ENCODE measurements around the gene RABGAP1L. TPM values are rescaled to one million over a fixed set of nuclear protein-coding genes. Genes with fewer than 3 reads are reported as not detected.
"Not testable (repeated sequence)": the region's sequence is repeated elsewhere in the genome, so short reads cannot be mapped to it uniquely, and the experiment has no call there.

Gene RABGAP1L
- total RNA-seq, 1 donor from 2014 or later, result 145 TPM

DNA sequence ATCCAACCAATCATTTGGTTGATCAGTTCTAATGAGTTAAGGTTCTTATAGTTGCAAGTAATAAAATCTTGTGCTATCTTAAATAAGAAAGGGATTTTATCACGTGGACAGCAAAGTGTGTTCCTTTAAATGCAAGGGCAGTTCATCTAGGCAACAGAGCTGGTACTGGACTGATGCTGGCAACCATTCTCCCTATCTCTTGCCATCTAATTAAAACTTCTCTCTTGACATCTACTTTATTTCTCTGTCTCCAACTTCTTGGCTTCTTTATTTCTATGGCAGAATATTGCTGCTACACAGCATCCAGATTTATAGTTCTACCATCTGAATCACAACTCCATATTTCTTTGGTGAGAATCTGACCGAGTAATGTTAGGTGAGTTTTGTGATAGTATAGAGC lies 725.2 kb downstream of the RABGAP1L start:
- DNase-seq, result no peak

DNA sequence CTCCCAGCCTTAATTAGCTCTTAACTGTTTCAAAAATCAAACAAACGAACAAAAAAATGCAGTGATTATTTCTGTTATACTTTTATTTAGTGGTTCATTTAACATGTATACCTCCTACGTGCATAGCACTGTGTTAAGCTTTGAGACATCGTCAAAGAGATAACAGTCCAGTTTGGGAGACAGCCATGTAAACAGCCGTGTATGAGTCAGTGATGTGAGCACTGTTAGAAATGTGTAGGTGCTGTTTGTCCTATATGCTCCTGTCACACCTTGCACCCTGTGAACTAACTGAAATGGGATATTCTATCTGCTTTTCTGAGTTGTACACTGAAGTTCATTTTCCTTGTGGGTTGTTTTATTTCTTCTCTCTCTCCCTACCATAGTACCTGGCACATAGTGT lies 730.7 kb downstream of the RABGAP1L start:
- DNase-seq, result no peak

DNA sequence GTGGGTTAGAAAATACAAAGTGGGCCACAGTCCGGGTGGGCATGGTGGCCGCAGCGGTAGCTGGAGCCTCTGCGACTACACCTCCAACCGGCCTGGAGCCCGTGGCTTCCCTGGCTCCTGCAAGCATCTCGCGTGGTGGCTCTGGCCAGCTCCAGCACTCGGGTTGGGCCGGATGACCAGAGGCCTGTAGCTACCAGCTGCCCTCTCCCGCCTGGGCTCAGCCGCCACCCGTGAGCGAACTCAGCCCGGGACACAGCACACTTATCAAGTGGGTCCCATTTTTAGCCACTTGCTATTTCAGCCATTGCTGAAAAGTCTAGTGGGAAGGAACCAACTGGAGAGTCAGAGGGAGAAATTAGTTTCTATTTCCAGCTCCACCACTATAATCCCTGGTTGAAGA lies 732.7 kb downstream of the RABGAP1L start:
- no peak for DNase-seq

DNA sequence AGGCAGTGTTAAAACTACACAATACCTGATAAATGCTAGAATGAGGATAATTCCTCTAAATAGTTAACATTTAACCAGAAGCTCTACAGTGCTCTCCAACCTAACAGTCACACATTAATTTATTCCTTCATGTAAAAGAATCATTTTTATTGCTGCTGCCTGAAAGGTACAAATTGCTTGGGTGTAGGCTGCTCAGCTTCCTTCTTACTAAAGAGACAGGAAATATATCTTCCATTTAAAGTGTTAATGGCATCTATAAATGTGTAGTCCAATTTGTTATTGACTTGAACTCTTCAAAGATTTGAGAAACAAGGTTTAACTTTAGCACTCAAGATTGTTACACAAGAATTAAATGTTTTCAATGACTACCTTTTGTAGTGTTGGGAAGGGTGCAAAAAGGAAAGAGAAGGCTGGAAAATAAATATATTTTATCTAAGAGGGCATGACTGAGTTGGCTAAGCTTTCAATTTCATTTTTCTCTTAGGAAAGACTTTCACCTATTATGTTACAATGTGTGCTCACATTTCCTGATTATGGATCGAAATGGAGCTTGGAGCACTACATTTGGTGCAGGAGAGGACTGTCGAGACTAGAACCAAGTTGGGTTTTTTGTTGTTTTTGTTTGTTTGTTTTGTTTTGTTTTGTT lies 734.9 kb downstream of the RABGAP1L start:
- DNase-seq, result no peak

DNA sequence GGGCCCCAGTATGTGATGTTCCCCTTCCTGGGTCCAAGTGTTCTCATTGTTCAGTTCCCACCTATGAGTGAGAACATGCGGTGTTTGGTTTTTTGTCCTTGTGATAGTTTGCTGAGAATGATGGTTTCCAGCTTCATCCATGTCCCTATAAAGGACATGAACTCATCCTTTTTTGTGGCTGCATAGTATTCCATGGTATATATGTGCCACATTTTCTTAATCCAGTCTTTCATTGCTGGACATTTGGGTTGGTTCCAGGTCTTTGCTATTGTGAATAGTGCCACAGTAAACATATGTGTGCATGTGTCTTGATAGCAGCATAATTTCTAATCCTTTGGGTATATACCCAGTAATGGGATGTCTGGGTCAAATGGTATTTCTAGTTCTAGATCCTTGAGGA lies 736.3 kb downstream of the RABGAP1L start:
- not testable (repeated sequence) for DNase-seq

DNA sequence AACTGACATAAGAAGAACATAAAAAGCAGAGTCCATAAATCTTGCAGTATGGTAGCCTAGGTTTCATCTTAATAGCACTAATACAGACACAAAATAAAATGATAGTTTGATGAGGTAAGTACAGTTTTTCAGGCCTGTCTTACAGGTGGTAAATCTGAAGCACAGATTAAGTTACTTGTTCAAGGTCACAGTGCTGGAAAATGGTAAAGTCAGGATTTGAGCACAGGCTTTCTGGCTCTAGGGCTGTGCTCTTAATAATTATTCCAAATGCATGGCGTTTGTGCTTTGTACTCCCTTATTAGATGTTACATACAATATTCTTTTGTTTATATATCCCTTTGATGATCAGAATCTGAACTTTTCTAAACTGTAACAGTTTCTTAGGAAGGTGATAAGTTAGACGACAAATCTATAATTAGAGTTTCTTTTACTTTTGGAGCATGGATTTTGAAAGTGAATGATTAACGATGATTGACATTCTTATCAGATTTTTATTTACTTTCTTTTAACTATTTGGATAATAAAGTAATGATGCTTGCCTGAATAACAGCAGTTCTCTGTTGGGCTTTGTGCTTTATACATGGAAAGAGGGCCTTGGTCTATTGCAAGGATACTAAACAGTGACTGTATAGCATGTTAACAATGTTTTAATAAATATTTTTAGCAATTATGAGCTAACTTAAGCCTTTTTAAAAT lies 738.9 kb downstream of the RABGAP1L start:
- DNase-seq, result no peak

DNA sequence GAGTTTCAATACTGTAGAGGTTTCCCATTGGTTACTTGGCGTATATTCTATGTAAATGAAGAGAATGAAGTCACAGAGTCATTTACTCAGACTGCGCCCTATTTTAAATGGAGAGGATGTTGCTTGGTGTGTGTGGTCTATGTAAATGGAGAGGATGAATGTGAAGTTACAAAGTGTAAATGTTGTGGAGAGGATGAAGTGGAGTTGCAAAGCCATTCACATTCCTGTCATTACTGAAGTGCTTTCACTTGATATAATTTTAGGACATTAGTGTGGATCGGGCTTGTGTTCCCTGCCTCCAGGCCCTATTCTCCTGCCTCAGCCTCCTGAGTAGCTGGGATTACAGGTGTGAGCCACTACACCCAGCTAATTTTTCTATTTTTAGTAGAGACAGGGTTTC lies 741.0 kb downstream of the RABGAP1L start:
- no peak for DNase-seq

DNA sequence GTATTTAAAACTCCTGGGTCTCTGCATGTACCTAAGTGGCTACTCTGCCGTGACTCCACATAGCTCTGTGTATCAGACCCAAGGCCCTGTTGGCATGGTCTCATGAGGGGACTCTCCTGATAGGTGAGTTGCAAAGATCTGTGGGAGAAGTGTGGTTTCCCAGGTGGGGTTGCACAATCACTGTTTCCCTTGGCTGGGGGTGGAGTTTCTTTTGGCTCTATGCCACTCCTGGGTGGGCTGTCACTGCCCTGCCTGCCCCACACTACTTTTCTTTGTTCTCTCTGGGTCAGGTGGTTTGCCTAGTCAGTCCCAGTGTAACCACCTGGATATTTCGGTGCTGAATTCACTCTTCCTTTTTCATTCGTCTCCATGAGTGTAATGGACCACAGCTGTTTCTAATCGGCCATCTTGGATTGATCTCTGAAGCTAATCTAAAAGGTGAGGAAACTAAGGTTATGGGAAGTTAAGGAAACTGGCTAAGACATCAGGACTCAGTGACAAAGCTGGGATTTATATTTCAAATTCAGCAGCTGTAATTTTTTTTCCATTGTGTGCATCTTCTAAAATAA lies 743.3 kb downstream of the RABGAP1L start:
- DNase-seq, result no peak

DNA sequence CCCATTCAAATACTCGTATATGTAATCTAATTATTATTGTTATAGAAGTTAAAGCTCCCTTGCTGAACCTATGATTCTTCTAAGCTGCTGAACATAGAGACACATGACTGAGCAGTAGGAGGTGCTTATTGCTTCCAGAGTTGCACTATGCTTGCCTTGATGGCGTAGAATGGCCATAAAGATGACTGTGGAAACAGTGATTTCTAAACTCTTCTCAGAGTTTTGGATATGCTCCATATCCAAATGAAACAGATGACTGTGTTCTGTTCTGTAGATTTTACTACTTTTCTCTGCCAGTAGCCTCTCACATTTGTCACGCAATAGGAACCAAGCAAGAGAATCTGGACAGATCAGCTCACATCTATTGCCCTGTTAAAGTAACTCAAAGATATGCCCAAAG lies 752.3 kb downstream of the RABGAP1L start:
- DNase-seq, result no peak

DNA sequence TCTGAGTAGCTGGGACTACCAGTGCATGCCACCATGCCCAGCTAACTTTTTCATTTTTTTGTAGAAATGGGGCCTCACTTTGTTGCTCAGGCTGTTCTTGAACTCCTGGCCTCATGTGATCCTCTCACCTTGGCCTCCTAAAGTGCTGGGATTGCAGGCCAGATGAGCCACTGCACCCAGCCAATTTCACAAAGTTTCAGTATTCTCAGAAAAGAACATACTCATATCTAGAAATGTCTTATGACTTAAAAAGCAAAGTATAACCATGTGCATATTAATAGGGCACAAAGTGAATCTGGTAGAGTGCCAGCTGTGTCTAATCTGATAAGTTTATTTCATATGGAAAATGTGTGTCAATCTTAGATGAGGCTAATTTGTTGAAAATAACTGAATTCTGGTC lies 752.9 kb downstream of the RABGAP1L start:
- DNase-seq, result no peak

DNA sequence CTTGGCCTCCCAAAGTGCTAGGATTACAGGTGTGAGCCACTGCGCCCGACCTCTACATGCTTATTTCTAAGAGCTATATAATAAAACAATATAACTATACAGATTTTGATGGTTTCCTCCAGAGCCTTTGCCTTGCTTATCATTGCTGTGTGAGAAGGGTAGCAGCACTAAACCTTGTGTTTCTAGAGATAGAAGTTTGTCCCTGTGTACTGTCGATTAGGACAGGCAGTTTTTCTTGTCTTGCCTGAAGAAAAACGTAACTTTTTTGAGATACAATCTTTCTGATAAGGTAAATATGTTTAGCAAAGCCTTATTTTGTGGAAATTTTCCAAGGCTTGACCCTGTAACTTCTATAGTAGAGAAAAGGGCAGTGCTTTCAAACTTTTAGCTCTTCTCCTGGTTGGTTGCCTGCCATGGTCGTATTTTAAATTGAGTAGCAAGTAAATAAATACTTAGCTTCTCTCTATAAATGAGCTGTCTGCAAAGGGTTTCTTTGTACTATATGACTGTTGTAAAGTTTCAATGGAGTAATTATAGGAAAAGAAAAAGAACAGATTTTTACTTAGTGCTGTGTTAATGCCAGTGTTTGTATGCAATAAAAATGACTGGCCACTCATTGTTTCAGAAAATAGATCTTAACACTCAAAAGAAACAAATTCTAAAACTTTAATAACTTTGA lies 754.0 kb downstream of the RABGAP1L start:
- DNase-seq, result no peak

DNA sequence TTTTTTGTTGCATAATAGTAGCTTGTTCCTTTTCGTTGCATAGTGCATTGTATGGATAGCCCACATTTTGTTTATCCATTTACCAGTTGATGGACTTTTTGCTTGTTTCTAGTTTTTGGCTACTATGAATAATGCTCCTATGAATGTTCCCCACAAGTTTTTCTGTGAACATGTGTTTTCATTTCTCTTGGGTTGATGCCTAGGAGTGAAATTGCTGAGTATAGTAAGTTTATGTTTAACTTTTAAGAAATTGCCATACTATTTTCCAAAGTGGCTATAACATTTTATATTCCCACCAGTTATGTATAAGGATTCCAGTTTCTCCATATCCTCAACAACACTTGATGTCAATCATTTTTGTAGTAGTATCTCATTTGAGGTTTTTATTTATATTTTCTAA lies 755.7 kb downstream of the RABGAP1L start:
- DNase-seq, result no peak

DNA sequence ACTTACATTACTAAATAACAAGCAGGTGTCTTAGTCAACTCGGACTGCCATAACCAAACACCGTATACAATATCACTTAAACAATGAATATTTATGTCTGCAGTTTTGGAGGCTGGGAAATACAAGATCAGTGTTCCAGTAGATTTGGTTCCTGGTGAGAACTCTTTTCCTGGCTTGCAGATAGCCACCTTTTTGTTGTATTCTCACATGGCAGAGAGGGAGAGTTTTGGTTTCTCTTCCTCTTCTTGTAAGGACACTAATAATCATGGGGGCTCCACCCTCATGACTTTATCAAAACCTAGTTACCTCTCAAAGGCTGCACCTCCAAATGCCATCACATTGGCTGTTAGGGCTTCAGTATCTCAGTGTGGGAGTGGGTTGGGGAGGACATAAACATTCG lies 757.5 kb downstream of the RABGAP1L start:
- DNase-seq, result no peak

DNA sequence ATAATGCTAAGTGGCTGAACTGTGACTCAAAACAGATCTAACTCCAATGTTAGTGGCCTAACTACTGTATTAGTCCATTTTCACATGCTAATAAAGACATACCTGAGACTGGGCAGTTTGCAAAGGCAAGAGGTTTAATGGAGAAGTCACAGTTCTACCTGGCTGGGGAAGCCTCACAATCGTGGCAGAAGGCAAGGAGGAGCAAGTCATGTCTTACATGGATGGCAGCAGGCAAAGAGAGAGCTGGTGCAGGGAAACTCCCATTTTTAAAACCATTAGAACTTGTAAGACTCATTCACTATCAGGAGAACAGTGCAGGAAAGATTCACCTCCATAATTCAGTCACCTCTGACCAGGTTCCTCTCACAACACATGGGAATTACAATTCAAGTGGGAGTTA lies 760.8 kb downstream of the RABGAP1L start:
- no peak for DNase-seq

DNA sequence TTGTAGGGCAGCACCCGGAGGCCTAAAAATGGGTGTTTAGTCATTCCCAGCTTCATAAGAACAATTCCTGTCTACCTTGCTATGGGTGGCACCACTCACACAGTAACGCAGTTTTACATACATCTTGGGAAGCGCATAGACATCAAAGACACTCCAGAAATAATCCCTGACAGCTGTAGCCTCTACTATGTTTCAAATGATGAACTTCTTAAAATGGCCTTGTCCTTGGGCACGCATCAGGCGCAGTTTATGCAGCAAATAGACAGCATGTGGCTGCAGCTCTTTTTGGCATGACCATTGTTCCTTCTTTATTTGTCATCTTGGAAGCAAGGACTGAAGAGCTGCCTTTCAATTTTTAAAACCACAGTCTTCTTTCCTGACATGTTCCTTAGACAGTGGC lies 762.8 kb downstream of the RABGAP1L start:
- no peak for DNase-seq

DNA sequence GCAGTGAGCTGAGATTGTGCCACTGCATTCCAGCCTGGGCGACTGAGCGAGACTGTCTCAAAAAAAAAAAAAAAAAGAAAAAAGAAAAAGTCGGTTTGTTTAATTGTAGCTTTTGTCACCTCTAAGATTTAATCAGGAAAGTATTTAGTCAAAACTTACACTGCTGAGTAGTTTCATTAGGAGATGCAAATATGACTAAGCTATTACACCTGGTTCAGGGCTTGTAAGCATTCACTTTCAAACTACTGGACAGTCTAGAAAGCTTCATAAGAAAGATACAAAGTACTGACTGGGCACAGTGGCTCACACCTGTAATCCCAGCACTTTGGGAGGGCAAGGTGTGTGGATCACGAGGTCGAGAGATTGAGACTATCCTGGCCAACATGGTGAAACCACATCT lies 764.5 kb downstream of the RABGAP1L start:
- DNase-seq, result no peak

DNA sequence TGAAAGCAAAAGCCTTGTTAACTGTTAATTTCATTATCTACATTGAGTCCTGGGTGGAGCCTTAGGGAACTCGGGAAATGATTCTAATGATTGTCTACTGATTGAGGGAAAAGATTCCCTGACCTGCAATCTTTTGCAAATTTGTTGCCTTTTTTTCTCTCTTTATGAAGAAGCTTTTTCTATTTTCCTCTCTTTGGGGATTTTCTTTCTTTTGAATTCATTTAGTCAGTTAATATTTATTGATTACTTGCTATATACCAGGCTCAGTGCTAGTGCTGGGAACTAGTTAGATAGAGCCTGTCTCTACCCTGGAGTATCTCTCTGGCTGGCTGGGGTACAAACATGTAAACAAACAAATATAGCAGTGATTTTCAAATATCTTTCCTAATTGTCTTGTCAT lies 769.2 kb downstream of the RABGAP1L start:
- DNase-seq, result no peak

DNA sequence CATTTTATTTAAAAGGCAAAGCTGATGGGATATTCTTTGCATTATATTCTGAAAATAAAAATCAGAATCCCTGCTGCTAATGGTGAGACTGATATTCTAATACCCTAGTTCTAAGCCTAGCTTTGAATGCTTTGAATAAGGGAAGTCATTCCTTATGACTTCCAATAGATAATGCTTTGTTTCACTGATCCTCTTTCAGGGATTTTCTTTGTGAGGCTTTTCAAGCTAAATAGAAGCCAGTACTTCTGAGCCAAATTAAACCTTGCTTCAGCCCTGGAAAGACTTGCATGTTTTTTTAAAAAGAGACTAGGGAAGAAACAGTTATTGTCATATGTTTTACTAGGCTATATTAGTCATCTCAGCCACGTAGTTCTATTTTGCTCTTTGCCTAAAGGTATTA lies 771.9 kb downstream of the RABGAP1L start:
- DNase-seq, result no peak

DNA sequence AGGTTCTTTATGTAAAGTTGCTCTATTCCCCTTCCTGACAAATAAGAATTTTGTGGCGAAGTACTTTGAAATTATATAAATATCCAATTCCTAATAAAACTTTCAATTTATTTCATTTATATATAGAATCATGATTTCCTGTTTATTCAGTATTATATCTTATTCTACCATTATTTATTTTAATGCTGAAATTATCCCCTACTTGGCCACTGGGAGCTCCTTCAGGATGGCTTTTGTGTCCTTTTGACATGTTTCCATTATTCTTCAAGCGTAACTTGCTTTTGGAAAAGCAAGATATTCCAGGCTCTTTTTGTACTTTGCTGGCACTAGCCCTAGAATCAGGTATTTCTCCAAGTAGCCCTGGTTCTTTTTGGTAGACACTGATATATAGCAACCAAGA lies 773.3 kb downstream of the RABGAP1L start:
- DNase-seq, result no peak

DNA sequence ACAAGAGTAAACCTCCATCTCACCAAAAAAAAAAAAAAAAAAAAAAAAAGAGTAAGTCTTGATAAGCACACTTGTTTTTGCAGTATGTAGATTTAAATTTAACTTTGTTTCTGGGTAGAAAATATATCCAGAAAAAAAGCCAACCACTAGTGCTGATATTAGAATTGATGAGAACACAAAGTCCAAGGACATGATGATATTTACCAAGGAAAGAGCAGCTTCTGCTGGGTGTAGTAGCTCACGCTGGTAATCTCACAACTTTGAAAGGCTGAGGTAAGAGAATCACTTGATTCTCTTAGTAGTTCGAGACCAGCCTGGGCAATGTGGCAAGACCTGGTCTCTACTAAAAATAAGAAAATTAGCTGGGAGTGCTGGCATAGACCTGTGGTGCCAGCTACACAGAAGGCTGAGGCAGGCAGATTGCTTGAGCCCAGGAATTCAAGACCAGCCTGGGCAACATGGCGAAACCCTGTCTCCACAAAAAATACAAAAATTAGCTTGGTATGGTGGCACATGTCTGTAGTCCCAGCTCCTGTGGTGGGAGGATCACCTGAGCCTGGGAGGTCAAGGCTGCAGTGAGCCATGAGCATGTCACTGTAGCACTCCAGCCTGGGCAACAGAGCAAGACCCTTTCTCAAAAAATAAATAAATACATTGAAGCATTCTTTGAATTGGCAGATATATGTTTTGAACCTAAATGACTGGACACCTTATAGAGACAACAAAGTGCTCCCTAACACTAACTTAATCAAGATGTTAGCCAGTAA lies 776.8 kb downstream of the RABGAP1L start:
- no peak for DNase-seq

DNA sequence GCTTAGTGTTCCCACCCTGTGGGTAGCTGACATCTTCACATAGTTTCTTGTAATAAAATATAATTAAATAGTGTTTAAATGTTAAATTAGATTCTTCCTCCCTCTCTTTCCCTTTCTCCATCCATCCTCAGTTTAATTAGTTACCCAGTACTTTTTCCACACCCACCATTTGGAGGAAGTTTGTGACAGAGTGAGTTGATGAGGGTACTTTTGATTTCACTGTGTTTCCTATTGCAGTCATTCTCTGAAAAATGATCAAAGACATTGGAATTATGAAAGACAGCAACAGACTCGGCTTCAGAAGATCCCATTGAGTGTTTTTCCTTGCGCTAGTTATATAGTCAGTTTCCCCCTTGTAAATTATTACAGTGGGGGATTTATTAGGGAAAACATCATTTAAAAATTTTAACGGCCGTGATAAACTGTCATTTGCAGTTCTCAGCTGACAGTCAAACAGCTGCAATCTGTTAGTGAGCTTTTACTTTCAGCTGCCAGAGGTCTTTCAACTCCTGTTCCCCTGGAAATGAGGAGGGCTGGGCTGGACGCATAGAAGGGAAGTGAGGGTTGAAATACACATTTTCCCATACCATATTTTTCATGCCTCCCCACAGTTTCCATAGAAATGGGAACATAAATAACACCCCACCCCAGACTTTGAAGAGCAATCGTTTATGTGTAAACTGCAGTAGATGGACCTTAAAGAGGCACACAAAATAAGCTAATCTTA lies 779.1 kb downstream of the RABGAP1L start:
- DNase-seq, result no peak

All from occipital lobe (tissue), 2 donors.